GM12878 (cell line): Measurements from ENCODE around the gene CALML5. TPM values are rescaled to one million over a fixed set of nuclear protein-coding genes. Genes with fewer than 3 reads are reported as not detected.

Source experiments
- ATAC-seq: fragments of 200-7000 bp; cut with Tn5 transposase; 3 replicates; pipeline ENCODE4 v1.9.1; 2020; ENCODE audit warnings: mild to moderate bottlenecking, moderate library complexity
- BruUV-seq: library from RNA; stranded (reverse); fragments of 400-500 nt; replicated peaks from 2 replicates; lab custom pipeline; 2021; lab: Mats Ljungman, UMichigan
- CTCF ChIA-PET: fragments of 300-600 bp; sonication (Branson Sonifier 250); formaldehyde crosslinking; extraction: SDS; loops from one replicate; lab custom pipeline; 2021; ENCODE audit warnings: inconsistent platforms; lab: Yijun Ruan, JAX
- POLR2A ChIA-PET: fragments of 350-600 bp; formaldehyde crosslinking; extraction: SDS; loops from one replicate; lab custom pipeline; 2021; ENCODE audit warnings: inconsistent platforms; lab: Charles Lee
- RAD21 ChIA-PET: fragments of 300-600 bp; sonication (Branson Sonifier 250); formaldehyde crosslinking; loops from one replicate; lab custom pipeline; 2023; ENCODE audit warnings: antibody characterized with exemption; ENCODE audit not compliant: unreplicated experiment; lab: Charles Lee
- SMC1A ChIA-PET: fragments of 300-600 bp; sonication (Branson Sonifier 250); formaldehyde crosslinking; loops from one replicate; lab custom pipeline; 2023; ENCODE audit not compliant: unreplicated experiment, uncharacterized antibody; lab: Charles Lee
- DNase-seq: peaks from one replicate; pipeline ENCODE4 v3.0.0-alpha.2; 2011; ENCODE audit warnings: low read depth, low spot score
- FAIRE-seq: peaks from 3 replicates; lab custom pipeline; 2011; peaks lifted over from hg19 to GRCh38; lab: Jason Lieb, UNC
- H2AFZ ChIP-seq: 2 replicates; pipeline ENCODE4 v1.6.0; 2011; ENCODE audit warnings: low read depth, low read length, control low read depth; ENCODE audit not compliant: control insufficient read depth
- H3K27ac ChIP-seq: 2 replicates; pipeline ENCODE4 v1.5.1; 2011; ENCODE audit warnings: control low read depth; ENCODE audit not compliant: control insufficient read depth, insufficient read depth
- H3K27me3 ChIP-seq, 2 experiments: replicated peaks in 1 of 2; 2 replicates each; pipeline versions ENCODE4 v1.6.0 to v1.6.1; 2011; ENCODE audit warnings: low read length in 1 of 2; ENCODE audit not compliant: control insufficient read depth in 2 of 2, insufficient read depth in 2 of 2
- H3K36me3 ChIP-seq, 2 experiments: 2 replicates each; pipeline ENCODE4 v1.5.1; 2011; ENCODE audit warnings: low read length in 1 of 2; ENCODE audit not compliant: control insufficient read depth in 2 of 2, insufficient read depth in 2 of 2
- H3K4me1 ChIP-seq: 2 replicates; pipeline ENCODE4 v1.6.1; 2011; ENCODE audit warnings: mild to moderate bottlenecking, low read length, moderate library complexity, mixed read lengths; ENCODE audit not compliant: control insufficient read depth, insufficient read depth
- H3K4me2 ChIP-seq: 2 replicates; pipeline ENCODE4 v1.6.0; 2011; ENCODE audit warnings: control low read depth; ENCODE audit not compliant: control insufficient read depth, insufficient read depth
- H3K4me3 ChIP-seq: fragments of 200-600 bp; sonication (generic); 2 replicates; pipeline ENCODE4 v1.5.1; 2016
- H3K79me2 ChIP-seq: 2 replicates; pipeline ENCODE4 v1.6.0; 2011; ENCODE audit warnings: low read length; ENCODE audit not compliant: control insufficient read depth, insufficient read depth
- H3K9ac ChIP-seq: 2 replicates; pipeline ENCODE4 v1.8.0; 2011; ENCODE audit warnings: low read length, control low read depth, mixed read lengths; ENCODE audit not compliant: control insufficient read depth, insufficient read depth
- H3K9me3 ChIP-seq: replicated peaks from 3 replicates; pipeline ENCODE4 v1.5.1; 2011; ENCODE audit warnings: mild to moderate bottlenecking, low read length; ENCODE audit not compliant: control insufficient read depth, insufficient read depth
- H4K20me1 ChIP-seq: 2 replicates; pipeline ENCODE4 v1.6.0; 2011; ENCODE audit not compliant: control insufficient read depth, insufficient read depth
- CEBPB ChIP-seq, 2 experiments: fragments of 150-350 bp in 1 of 2; IDR thresholded peaks; 2 replicates each; pipeline ENCODE4 v1.6.1; 2012 to 2014; ENCODE audit warnings: low read depth in 2 of 2, low read length in 2 of 2, borderline replicate concordance in 1 of 2, inconsistent platforms in 1 of 2
- EGR1 ChIP-seq, 2 experiments: IDR thresholded peaks; 1 replicate in 1 of 2; 2 replicates in 1 of 2; pipeline ENCODE4 v1.6.1; 2011 to 2012; ENCODE audit warnings: low read depth in 2 of 2, low read length in 2 of 2, borderline replicate concordance in 1 of 2, mild to moderate bottlenecking in 1 of 2, moderate library complexity in 1 of 2
- NRF1 ChIP-seq: conservative IDR thresholded peaks from 2 replicates; pipeline ENCODE4 v1.6.1; 2011; ENCODE audit warnings: mild to moderate bottlenecking, low read depth, low read length, improper control_type of control experiment
- RUNX3 ChIP-seq: IDR thresholded peaks from 2 replicates; pipeline ENCODE4 v1.6.1; 2012; ENCODE audit warnings: low read length, inconsistent platforms
- TARDBP ChIP-seq: IDR thresholded peaks from 2 replicates; pipeline ENCODE4 v1.6.1; 2016; ENCODE audit warnings: borderline replicate concordance
- ZNF207 ChIP-seq: fragments of 450-650 bp; IDR thresholded peaks from 2 replicates; pipeline ENCODE4 v1.6.1; 2014; ENCODE audit warnings: antibody characterized with exemption, mild to moderate bottlenecking, borderline replicate concordance
- ZNF24 ChIP-seq: fragments of 450-650 bp; IDR thresholded peaks from 2 replicates; pipeline ENCODE4 v1.6.1; 2017; ENCODE audit warnings: antibody characterized with exemption, mild to moderate bottlenecking
- WGBS: methylation state at CpG from one replicate; pipeline ENCODE4 v1.1.6; 2016; ENCODE audit warnings: low lambda C conversion rate; ENCODE audit not compliant: insufficient replicate concordance, insufficient coverage; ENCODE audit errors: missing lambda C conversion rate; 5-methylcytosine and 5-hydroxymethylcytosine counted together
- in situ Hi-C: fragments of 300-500 bp; cut with MboI; formaldehyde crosslinking; loops from 9 replicates; pipeline ENCODE4 v1.14.3; 2018; ENCODE audit warnings: mixed read lengths
- intact Hi-C: fragments of 100-400 bp; cut with micrococcal nuclease; formaldehyde crosslinking; loops from one replicate; pipeline ENCODE4 v1.14.2; 2022; ENCODE audit not compliant: unreplicated experiment
- polyA plus RNA-seq, 11 experiments: library from polyadenylated mRNA; depleted of rRNA in 4 of 11; unstranded in 6 of 11; stranded (reverse) in 5 of 11; fragments of >200 nt; fragmentation: Nextera tagmentation in 4 of 11; fragmentation: Illumina TruSeq in 1 of 11; extraction: Ambion mirVana in 4 of 11; extraction: Trizol in 1 of 11; gene quantifications; 1 replicate in 1 of 11; 2 replicates in 10 of 11; pipeline versions ENCODE4 v1.2.1 to v1.2.3, GENCODE V29; 2011 to 2016; ENCODE audit warnings: inconsistent platforms in 2 of 11, missing spikeins in 2 of 11, low read depth in 1 of 11
- total RNA-seq, 4 experiments: library from RNA; depleted of rRNA in 3 of 4; stranded (reverse); fragments of >200 nt in 3 of 4; fragmentation: Illumina TruSeq in 1 of 4; extraction: Trizol in 1 of 4; gene quantifications; 2 replicates each; pipeline versions ENCODE4 v1.2.1 to v1.2.3, GENCODE V29; 2013 to 2021
- TF ChIP-seq, protein P1 (sequence below): fragments of 450-650 bp; IDR thresholded peaks from 2 replicates; pipeline ENCODE4 v1.6.1; 2014; ENCODE audit warnings: mild to moderate bottlenecking
- TF ChIP-seq, protein P2 (sequence below): IDR thresholded peaks from 2 replicates; pipeline ENCODE4 v1.6.1; 2011; ENCODE audit warnings: mild to moderate bottlenecking, low read depth, low read length, moderate library complexity; ENCODE audit not compliant: insufficient replicate concordance
- TF ChIP-seq, protein P3 (sequence below): IDR thresholded peaks from 2 replicates; pipeline ENCODE4 v1.6.1; 2012; ENCODE audit warnings: low read depth, low read length, improper control_type of control experiment

Gene CALML5
- total and polyA plus RNA-seq, 10 of the 15 experiments (the other 5 are each of a cell fraction or from before 2014, with no cell fraction given): not detected

DNA sequence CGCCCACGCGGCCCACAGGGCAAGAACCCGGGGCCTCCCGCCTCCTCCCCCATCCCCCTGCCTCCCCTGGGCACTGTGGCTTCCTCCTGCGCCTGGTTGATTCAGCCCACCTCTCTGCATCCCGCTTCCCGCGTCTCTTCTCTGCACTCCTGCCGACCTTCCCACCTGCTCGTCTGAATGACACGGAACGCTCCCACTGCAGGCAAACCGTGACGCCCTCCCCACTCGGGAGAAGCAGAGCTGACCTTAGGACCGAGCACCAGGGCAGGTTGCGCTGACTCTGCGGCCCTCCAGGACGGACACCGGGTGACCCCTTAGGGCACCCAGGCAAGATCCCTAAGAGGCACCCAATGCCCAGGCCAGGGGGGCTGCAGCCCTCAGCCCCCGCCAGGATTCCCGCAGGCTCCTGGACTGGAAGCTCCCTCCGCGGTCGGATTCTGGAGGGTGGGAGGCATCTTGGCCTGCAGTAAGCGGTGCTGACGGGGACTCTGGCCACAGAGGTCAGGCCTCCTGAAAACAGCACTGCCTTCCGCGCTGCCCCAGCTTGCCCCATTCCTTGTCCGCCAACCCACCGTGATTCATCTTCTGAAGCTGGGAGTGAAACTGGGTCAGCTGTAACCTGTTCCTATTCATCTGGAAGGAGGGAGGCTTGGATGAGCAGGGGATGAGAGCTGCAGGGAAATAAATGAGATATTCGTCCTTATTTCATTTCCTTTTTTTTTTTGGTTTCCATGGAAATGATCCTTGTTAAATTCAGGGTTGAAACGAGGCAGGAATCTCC lies 26.4 kb upstream of the CALML5 start:
- Histone ChIP-seq H4K20me1 (no peaks in the 10 kb centered on the region), H3K4me1 (no peaks in the 10 kb centered on the region), H3K36me3 (no peaks in the 10 kb centered on the region), H3K9me3 (no peaks in the 10 kb centered on the region), H3K79me2 (no peaks in the 10 kb centered on the region), H3K9ac (no peak overlapping the region), H3K27ac (no peak overlapping the region), H2AFZ (no peak overlapping the region), H3K27me3 (peaks cover 5% of the 10 kb centered on the region in 2 experiments; a peak in 3 of 4 replicates), H3K4me3 (no peak overlapping the region), H3K4me2 (no peak overlapping the region)
- ATAC-seq (no peak), DNase-seq (no peak), FAIRE-seq (no peak)
- CTCF ChIA-PET: no interaction called here
- TF ChIP-seq ZNF24 (no peak), TARDBP (no peak), ZNF207 (no peak), EGR1 (IDR thresholded peaks at IDR 0.05; ENCODE audit: borderline replicate concordance in 1 of 2, low read depth in 2 of 2, low read length in 2 of 2) (no peak), RUNX3 (no peak), NRF1 (no peak), CEBPB (IDR thresholded peaks at IDR 0.05; ENCODE audit: borderline replicate concordance in 1 of 2, low read depth in 2 of 2, low read length in 2 of 2) (no peak)
- TF ChIP-seq, protein P1, sequence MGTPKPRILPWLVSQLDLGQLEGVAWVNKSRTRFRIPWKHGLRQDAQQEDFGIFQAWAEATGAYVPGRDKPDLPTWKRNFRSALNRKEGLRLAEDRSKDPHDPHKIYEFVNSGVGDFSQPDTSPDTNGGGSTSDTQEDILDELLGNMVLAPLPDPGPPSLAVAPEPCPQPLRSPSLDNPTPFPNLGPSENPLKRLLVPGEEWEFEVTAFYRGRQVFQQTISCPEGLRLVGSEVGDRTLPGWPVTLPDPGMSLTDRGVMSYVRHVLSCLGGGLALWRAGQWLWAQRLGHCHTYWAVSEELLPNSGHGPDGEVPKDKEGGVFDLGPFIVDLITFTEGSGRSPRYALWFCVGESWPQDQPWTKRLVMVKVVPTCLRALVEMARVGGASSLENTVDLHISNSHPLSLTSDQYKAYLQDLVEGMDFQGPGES: no peak
- TF ChIP-seq, protein P2, sequence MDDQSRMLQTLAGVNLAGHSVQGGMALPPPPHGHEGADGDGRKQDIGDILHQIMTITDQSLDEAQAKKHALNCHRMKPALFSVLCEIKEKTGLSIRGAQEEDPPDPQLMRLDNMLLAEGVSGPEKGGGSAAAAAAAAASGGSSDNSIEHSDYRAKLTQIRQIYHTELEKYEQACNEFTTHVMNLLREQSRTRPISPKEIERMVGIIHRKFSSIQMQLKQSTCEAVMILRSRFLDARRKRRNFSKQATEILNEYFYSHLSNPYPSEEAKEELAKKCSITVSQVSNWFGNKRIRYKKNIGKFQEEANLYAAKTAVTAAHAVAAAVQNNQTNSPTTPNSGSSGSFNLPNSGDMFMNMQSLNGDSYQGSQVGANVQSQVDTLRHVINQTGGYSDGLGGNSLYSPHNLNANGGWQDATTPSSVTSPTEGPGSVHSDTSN: no peak
- TF ChIP-seq, protein P3, sequence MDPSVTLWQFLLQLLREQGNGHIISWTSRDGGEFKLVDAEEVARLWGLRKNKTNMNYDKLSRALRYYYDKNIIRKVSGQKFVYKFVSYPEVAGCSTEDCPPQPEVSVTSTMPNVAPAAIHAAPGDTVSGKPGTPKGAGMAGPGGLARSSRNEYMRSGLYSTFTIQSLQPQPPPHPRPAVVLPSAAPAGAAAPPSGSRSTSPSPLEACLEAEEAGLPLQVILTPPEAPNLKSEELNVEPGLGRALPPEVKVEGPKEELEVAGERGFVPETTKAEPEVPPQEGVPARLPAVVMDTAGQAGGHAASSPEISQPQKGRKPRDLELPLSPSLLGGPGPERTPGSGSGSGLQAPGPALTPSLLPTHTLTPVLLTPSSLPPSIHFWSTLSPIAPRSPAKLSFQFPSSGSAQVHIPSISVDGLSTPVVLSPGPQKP: no peak
- in situ Hi-C loops: no loop called here
- RAD21 ChIA-PET: no interaction called here
- 48% methylated on average over 28 of the region's 34 CpGs for WGBS
- BruUV-seq: no TSS peak
- POLR2A ChIA-PET: no interaction called here
- intact Hi-C loops: no loop called here
- SMC1A ChIA-PET: no interaction called here
